H1 (cell line): ENCODE measurements around the gene PHF10. TPM values are rescaled to one million over a fixed set of nuclear protein-coding genes. Genes with fewer than 3 reads are reported as not detected.

Source experiments
- KDM4A ChIP-seq: IDR thresholded peaks from one replicate; pipeline ENCODE4 v1.7.1; 2012; ENCODE audit warnings: low read depth, mild to moderate bottlenecking, moderate library complexity, low read length, inconsistent platforms; ENCODE audit not compliant: severe bottlenecking
- SIX5 ChIP-seq: IDR thresholded peaks from 2 replicates; pipeline ENCODE4 v1.6.1; 2011; ENCODE audit warnings: mild to moderate bottlenecking, low read depth, low read length
- polyA plus RNA-seq, 7 experiments: library from polyadenylated mRNA; depleted of rRNA in 3 of 7; stranded (reverse) in 5 of 7; unstranded in 2 of 7; fragments of >200 nt in 5 of 7; fragments of 200-250 nt in 2 of 7; gene quantifications; 1 replicate in 5 of 7; 2 replicates in 1 of 7; 4 replicates in 1 of 7; pipeline versions ENCODE4 v1.2.1 to v1.2.3, GENCODE V29; 2011 to 2013; ENCODE audit warnings: missing spikeins in 2 of 7, mixed read lengths in 2 of 7
- total RNA-seq: library from RNA; stranded (reverse); fragmentation: NEBNext Ultra II Directional; extraction: Animal tissue kit (Norgen Biotek cat#: 25700); gene quantifications from 2 replicates; pipeline ENCODE4 v1.2.1, GENCODE V29; 2021
- TF ChIP-seq, protein P1 (sequence below): fragments of 300-600 bp; sonication (generic); IDR thresholded peaks from 2 replicates; pipeline ENCODE4 v1.7.1; 2012; ENCODE audit warnings: low read length, moderate library complexity, mild to moderate bottlenecking, inconsistent platforms; ENCODE audit not compliant: insufficient replicate concordance

The PHF10 gene
- total and polyA plus RNA-seq, 2 of the 8 experiments (the other 6 are each of a cell fraction or from before 2014, with no cell fraction given): 15.6 to 51.1 TPM

GRCh38 chr6:169710009-169710408 lies 14.3 kb downstream of the PHF10 start (continued):
- TF ChIP-seq, protein P1, sequence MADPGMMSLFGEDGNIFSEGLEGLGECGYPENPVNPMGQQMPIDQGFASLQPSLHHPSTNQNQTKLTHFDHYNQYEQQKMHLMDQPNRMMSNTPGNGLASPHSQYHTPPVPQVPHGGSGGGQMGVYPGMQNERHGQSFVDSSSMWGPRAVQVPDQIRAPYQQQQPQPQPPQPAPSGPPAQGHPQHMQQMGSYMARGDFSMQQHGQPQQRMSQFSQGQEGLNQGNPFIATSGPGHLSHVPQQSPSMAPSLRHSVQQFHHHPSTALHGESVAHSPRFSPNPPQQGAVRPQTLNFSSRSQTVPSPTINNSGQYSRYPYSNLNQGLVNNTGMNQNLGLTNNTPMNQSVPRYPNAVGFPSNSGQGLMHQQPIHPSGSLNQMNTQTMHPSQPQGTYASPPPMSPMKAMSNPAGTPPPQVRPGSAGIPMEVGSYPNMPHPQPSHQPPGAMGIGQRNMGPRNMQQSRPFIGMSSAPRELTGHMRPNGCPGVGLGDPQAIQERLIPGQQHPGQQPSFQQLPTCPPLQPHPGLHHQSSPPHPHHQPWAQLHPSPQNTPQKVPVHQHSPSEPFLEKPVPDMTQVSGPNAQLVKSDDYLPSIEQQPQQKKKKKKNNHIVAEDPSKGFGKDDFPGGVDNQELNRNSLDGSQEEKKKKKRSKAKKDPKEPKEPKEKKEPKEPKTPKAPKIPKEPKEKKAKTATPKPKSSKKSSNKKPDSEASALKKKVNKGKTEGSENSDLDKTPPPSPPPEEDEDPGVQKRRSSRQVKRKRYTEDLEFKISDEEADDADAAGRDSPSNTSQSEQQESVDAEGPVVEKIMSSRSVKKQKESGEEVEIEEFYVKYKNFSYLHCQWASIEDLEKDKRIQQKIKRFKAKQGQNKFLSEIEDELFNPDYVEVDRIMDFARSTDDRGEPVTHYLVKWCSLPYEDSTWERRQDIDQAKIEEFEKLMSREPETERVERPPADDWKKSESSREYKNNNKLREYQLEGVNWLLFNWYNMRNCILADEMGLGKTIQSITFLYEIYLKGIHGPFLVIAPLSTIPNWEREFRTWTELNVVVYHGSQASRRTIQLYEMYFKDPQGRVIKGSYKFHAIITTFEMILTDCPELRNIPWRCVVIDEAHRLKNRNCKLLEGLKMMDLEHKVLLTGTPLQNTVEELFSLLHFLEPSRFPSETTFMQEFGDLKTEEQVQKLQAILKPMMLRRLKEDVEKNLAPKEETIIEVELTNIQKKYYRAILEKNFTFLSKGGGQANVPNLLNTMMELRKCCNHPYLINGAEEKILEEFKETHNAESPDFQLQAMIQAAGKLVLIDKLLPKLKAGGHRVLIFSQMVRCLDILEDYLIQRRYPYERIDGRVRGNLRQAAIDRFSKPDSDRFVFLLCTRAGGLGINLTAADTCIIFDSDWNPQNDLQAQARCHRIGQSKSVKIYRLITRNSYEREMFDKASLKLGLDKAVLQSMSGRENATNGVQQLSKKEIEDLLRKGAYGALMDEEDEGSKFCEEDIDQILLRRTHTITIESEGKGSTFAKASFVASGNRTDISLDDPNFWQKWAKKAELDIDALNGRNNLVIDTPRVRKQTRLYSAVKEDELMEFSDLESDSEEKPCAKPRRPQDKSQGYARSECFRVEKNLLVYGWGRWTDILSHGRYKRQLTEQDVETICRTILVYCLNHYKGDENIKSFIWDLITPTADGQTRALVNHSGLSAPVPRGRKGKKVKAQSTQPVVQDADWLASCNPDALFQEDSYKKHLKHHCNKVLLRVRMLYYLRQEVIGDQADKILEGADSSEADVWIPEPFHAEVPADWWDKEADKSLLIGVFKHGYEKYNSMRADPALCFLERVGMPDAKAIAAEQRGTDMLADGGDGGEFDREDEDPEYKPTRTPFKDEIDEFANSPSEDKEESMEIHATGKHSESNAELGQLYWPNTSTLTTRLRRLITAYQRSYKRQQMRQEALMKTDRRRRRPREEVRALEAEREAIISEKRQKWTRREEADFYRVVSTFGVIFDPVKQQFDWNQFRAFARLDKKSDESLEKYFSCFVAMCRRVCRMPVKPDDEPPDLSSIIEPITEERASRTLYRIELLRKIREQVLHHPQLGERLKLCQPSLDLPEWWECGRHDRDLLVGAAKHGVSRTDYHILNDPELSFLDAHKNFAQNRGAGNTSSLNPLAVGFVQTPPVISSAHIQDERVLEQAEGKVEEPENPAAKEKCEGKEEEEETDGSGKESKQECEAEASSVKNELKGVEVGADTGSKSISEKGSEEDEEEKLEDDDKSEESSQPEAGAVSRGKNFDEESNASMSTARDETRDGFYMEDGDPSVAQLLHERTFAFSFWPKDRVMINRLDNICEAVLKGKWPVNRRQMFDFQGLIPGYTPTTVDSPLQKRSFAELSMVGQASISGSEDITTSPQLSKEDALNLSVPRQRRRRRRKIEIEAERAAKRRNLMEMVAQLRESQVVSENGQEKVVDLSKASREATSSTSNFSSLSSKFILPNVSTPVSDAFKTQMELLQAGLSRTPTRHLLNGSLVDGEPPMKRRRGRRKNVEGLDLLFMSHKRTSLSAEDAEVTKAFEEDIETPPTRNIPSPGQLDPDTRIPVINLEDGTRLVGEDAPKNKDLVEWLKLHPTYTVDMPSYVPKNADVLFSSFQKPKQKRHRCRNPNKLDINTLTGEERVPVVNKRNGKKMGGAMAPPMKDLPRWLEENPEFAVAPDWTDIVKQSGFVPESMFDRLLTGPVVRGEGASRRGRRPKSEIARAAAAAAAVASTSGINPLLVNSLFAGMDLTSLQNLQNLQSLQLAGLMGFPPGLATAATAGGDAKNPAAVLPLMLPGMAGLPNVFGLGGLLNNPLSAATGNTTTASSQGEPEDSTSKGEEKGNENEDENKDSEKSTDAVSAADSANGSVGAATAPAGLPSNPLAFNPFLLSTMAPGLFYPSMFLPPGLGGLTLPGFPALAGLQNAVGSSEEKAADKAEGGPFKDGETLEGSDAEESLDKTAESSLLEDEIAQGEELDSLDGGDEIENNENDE: no peak
- TF ChIP-seq KDM4A: no peak
- TF ChIP-seq SIX5: no peak
